Common myeloid progenitor, CD34-positive (primary cell): ENCODE data around the gene TNK2.

Source experiments
- CTCF ChIA-PET: fragments of 350-600 bp; sonication (Branson Sonifier 250); formaldehyde crosslinking; loops from one replicate; lab custom pipeline; 2021; ENCODE audit warnings: antibody characterized with exemption; lab: Charles Lee
- POLR2A ChIA-PET: fragments of 350-600 bp; sonication (Branson Sonifier 250); formaldehyde crosslinking; loops from one replicate; lab custom pipeline; 2021; ENCODE audit warnings: antibody characterized with exemption; lab: Charles Lee
- DNase-seq, 3 donors: peaks; one replicate each; pipeline versions ENCODE4 v3.0.0 to v3.0.0-alpha.2; 2013
- H3K27ac ChIP-seq, 2 experiments: 1 replicate in 1 of 2; 2 replicates in 1 of 2; pipeline ENCODE4 v1.7.0; 2013; ENCODE audit warnings: inconsistent platforms in 2 of 2, low read length in 2 of 2, mild to moderate bottlenecking in 2 of 2, low read depth in 1 of 2, moderate library complexity in 1 of 2; ENCODE audit not compliant: severe bottlenecking in 2 of 2, insufficient read depth in 1 of 2, poor library complexity in 1 of 2
- H3K27me3 ChIP-seq, 5 experiments: replicated peaks in 2 of 5; 1 replicate in 3 of 5; 2 replicates in 2 of 5; pipeline versions ENCODE4 v1.6.1 to v1.7.0; 2013; ENCODE audit warnings: low read length in 4 of 5, mild to moderate bottlenecking in 2 of 5, moderate library complexity in 2 of 5, inconsistent platforms in 1 of 5; ENCODE audit not compliant: insufficient read depth in 5 of 5, control insufficient read depth in 4 of 5
- H3K36me3 ChIP-seq, 4 experiments: 1 replicate in 2 of 4; 2 replicates in 2 of 4; pipeline versions ENCODE4 v1.6.1 to v1.7.0; 2013; ENCODE audit warnings: low read length in 3 of 4, control low read depth in 1 of 4, mild to moderate bottlenecking in 1 of 4; ENCODE audit not compliant: control insufficient read depth in 4 of 4, insufficient read depth in 4 of 4
- H3K4me1 ChIP-seq, 4 experiments: 1 replicate in 3 of 4; 2 replicates in 1 of 4; pipeline versions ENCODE4 v1.6.1 to v1.7.1; 2013; ENCODE audit warnings: low read length in 3 of 4, mild to moderate bottlenecking in 3 of 4, control low read depth in 1 of 4, inconsistent platforms in 1 of 4, moderate library complexity in 1 of 4; ENCODE audit not compliant: control insufficient read depth in 4 of 4, insufficient read depth in 4 of 4; ENCODE audit errors: control extremely low read depth in 1 of 4
- H3K4me3 ChIP-seq, 7 experiments: 1 replicate in 4 of 7; 2 replicates in 3 of 7; pipeline versions ENCODE4 v1.5.1 to v1.7.0; 2013; ENCODE audit warnings: mild to moderate bottlenecking in 7 of 7, low read length in 6 of 7, moderate library complexity in 6 of 7, inconsistent platforms in 2 of 7, low read depth in 2 of 7, control low read depth in 1 of 7; ENCODE audit not compliant: insufficient read depth in 4 of 7, control insufficient read depth in 1 of 7; ENCODE audit errors: extremely low read depth in 1 of 7
- H3K9me3 ChIP-seq, 5 experiments: 1 replicate in 4 of 5; 2 replicates in 1 of 5; pipeline versions ENCODE4 v1.6.1 to v1.7.1; 2013; ENCODE audit warnings: low read length in 4 of 5, mild to moderate bottlenecking in 2 of 5, inconsistent platforms in 1 of 5, low read depth in 1 of 5, moderate library complexity in 1 of 5; ENCODE audit not compliant: control insufficient read depth in 4 of 5, insufficient read depth in 2 of 5; ENCODE audit errors: control extremely low read depth in 1 of 5
- WGBS: methylation state at CpG from one replicate; pipeline ENCODE4 v1.1.5; 2013; ENCODE audit not compliant: insufficient coverage; 5-methylcytosine and 5-hydroxymethylcytosine counted together

Gene TNK2

GRCh38 chr3:195853996-195854395 lies 54.4 kb downstream of the TNK2 start:
- H3K27ac ChIP-seq = peak overlapping the region in 1 of 2 experiments; percentile 57

GRCh38 chr3:195853036-195853435 lies 55.3 kb downstream of the TNK2 start:
- no peaks in the 10 kb centered on the region for H3K9me3 ChIP-seq
- POLR2A ChIA-PET = interaction anchor here (1.9 kb wide), 1 partner anchor 54 kb away, joined by 7 read pairs; no protein-coding TSS in a partner anchor
- no peak for DNase-seq
- 91% methylated on average over 20 of the region's 20 CpGs for WGBS
- CTCF ChIA-PET = interaction anchor here (0.9 to 11.6 kb wide), 8 partner anchors 9 to 55 kb away, joined by 3 to 238 read pairs (median 4); partner anchors contain the start of gene TNK2
- H3K27ac ChIP-seq = peak overlapping the region in 1 of 2 experiments; percentile 41
- H3K4me1 ChIP-seq = peaks cover 12 to 68% (median 52%) of the 10 kb centered on the region in 4 experiments
- no peaks in the 10 kb centered on the region for H3K27me3 ChIP-seq
- H3K4me3 ChIP-seq = no peak overlapping the region
- H3K36me3 ChIP-seq = no peaks in the 10 kb centered on the region

More at GRCh38 chr3:195853996-195854395, 54.4 kb downstream of the TNK2 start:
- POLR2A ChIA-PET = no interaction called here
- Histone ChIP-seq H3K27me3 (no peaks in the 10 kb centered on the region), H3K4me3 (no peak overlapping the region), H3K36me3 (no peaks in the 10 kb centered on the region), H3K4me1 (peaks cover 12 to 72% (median 53%) of the 10 kb centered on the region in 4 experiments), H3K9me3 (no peaks in the 10 kb centered on the region)
- peak; percentile 44 to 87 (median 78) for DNase-seq
- CTCF ChIA-PET = interaction anchor here (1.2 to 11.6 kb wide), 3 partner anchors 41 to 65 kb away, joined by 3 to 238 read pairs (median 88); no protein-coding TSS in a partner anchor
- WGBS = 36% methylated on average over 10 of the region's 14 CpGs

DNA sequence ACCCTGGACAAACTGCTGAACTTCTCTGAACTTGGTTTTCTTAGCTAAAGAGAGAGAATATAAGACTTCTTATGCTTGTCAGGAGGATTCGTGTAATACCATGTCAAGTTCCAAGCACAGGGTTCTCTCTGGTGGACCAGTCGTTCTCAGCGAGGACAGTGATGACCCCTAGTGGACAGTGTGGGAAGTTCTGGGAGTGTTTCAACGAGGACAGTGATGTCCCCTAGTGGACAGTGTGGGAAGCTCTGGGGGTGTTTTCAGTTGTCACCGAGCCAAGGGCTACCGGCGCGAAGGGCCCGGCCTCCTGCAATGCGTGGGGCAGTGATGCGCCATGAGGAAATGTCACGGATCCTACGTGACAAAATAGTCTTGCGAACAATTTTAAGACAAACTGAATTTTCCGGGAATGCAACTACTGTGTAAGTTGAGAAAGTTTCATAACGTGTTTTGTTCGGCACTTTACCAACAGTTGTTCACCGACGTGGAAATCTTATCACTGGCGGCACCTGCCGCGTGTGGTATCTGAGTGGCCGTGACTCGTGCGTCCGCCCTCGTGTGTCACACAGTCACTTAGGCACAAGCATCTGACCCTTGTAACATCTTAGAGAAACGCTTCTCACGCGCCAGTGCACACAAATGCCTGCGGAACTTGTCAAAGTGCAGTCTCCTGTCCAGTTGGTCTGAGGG lies 57.4 kb downstream of the TNK2 start:
- Histone ChIP-seq H3K9me3 (no peaks in the 10 kb centered on the region), H3K4me3 (peak overlapping the region in 4 of 7 experiments; percentile 9 to 57 (median 38)), H3K36me3 (no peaks in the 10 kb centered on the region), H3K27me3 (no peaks in the 10 kb centered on the region), H3K4me1 (peaks cover 10 to 50% (median 39%) of the 10 kb centered on the region in 4 experiments), H3K27ac (peak overlapping the region; percentile 12 to 30)
- 14% methylated on average over 29 of the region's 31 CpGs for WGBS
- peak; percentile 91 to 96 (median 93) for DNase-seq
- POLR2A ChIA-PET = interaction anchor here (1.0 to 1.9 kb wide), 2 partner anchors 44 to 56 kb away, joined by 3 to 7 read pairs; no protein-coding TSS in a partner anchor
- CTCF ChIA-PET = interaction anchor here (0.7 to 11.6 kb wide), 20 partner anchors 8 to 301 kb away, joined by 3 to 238 read pairs (median 7); partner anchors contain the start of gene TNK2

DNA sequence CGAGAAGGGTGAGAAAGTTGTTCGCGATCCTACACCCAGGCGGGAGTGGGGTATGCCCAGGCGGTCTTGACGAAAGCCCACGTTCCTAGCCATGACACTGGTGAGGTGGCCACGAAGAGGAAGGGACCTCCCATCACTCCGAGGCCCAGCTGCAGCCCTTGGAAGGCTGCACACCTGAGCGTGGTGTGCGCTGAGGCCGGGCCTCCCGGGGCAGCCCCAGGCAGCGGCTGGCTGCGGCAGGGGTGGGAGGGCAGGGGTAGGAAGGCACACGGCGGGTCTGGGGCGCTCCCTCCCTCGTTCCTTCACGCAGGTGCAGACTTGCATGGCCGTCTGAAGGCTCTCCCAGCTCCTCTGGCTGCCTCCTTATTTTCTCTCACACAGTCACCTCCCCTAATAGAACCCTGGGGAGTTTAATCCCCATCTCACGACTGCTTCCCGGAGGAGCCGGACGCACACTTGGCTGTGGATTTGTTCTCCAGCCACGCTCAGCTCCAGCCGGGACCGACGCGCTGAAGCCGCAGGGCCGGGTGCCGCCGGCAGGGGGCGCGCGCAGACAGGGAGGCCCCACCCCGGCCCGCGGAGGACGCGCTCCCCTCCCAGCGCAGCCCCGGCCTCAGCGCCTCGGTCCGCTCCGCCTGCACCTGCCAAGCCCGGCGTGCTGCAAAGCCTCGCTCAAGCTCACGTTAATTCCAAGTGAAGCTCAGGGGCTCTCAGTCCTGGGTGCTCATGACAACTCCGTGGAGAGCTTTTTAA lies 58.9 kb downstream of the TNK2 start:
- Histone ChIP-seq H3K4me3 (no peak overlapping the region), H3K36me3 (no peaks in the 10 kb centered on the region), H3K4me1 (peaks cover 4 to 36% (median 26%) of the 10 kb centered on the region in 4 experiments), H3K27me3 (no peaks in the 10 kb centered on the region), H3K27ac (no peak overlapping the region), H3K9me3 (no peaks in the 10 kb centered on the region)
- POLR2A ChIA-PET = no interaction called here
- 73% methylated on average over 46 of the region's 53 CpGs for WGBS
- peak in 2 of 3 donors; percentile 58 to 61 for DNase-seq
- CTCF ChIA-PET = interaction anchor here (0.7 to 11.6 kb wide), 22 partner anchors 9 to 283 kb away, joined by 3 to 238 read pairs (median 6); partner anchors contain the start of gene TNK2

DNA sequence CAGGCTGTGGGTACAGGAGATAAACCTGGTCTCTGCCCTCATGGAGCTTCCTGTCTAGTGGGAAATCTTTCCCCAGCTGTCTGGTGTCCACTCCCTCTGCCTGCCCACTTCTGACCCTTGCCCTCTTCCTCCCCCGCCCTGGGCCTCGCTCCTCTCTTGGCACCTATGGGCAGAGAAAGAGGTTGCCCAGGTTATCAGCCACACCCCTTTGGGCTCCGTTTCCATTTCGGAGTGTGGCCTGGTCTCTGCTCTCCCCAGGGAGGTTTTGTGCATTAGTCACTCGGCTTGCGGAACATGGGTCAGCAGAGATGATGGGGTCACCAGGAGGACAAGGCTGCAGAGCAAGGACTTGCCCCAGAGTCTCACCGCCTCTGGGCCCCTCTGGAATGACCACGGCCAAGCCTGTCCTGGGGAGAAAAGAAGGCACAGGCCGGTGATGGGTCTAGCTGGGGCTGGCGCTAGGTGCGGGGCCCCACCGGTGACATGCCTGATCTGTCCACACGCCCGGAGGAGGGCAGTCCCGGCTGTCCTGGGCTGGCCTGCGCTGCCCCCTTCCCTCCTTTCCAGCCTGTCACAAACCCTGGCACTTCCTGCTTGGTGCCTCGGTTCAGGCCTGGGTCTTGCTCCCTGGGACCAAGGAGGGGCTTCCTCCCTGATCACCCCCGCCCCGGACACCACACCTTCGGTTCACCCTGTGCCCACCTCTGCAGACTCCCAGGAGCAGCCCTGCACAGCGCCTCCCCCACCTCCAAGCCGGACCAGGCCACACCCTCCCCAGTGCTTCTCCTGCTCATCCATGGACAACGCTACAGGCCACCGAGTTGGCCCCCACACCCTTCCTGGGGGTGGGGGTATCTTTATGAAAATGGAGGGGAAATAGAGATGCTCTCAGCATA lies 61.0 kb downstream of the TNK2 start:
- H3K4me3 ChIP-seq = no peak overlapping the region
- POLR2A ChIA-PET = interaction anchor here (0.5 kb wide), 1 partner anchor 25 kb away, joined by 4 read pairs; no protein-coding TSS in a partner anchor
- DNase-seq = no peak
- H3K27ac ChIP-seq = no peak overlapping the region
- H3K4me1 ChIP-seq = peaks cover 1 to 14% (median 8%) of the 10 kb centered on the region in 4 experiments
- CTCF ChIA-PET = interaction anchor here (1.0 to 1.1 kb wide), 2 partner anchors 11 to 67 kb away, joined by 3 read pairs; no protein-coding TSS in a partner anchor
- H3K9me3 ChIP-seq = no peaks in the 10 kb centered on the region
- H3K36me3 ChIP-seq = no peaks in the 10 kb centered on the region
- H3K27me3 ChIP-seq = no peaks in the 10 kb centered on the region
- 97% methylated on average over 18 of the region's 24 CpGs for WGBS

- Histone ChIP-seq H3K4me1 (no peaks in the 10 kb centered on the region), H3K9me3 (no peaks in the 10 kb centered on the region), H3K4me3 (no peak overlapping the region), H3K36me3 (no peaks in the 10 kb centered on the region), H3K27me3 (no peaks in the 10 kb centered on the region), H3K27ac (no peak overlapping the region)
- ChIA-PET CTCF (no interaction called here), POLR2A (no interaction called here)
- no peak for DNase-seq
- WGBS = 96% methylated on average over 5 of the region's 6 CpGs
Measured at GRCh38 chr3:195845483-195845882, 62.9 kb downstream of the TNK2 start.
